GM18907 (cell line): Measurements from ENCODE around the gene BICC1.

Source experiments
- ATAC-seq: cut with Tn5 transposase; IDR thresholded peaks from one replicate; pipeline ENCODE4 v1.9.1; 2021; ENCODE audit warnings: mild to moderate bottlenecking, moderate library complexity; ENCODE audit not compliant: unreplicated experiment

BICC1 gene

GRCh38 chr10:58813573-58813972 is 300.9 kb downstream of the BICC1 start:
- ATAC-seq = no peak

GRCh38 chr10:58817201-58817846 is 304.7 kb downstream of the BICC1 start:
- no peak for ATAC-seq

- no peak for ATAC-seq
Measured at GRCh38 chr10:58818900-58819299, 306.2 kb downstream of the BICC1 start.

GRCh38 chr10:58820386-58820785 is 307.7 kb downstream of the BICC1 start:
- ATAC-seq = no peak

- ATAC-seq = no peak
Measured at GRCh38 chr10:58820861-58821751, 308.4 kb downstream of the BICC1 start.

GRCh38 chr10:58821752-58822056 is 309.0 kb downstream of the BICC1 start:
- no peak for ATAC-seq

- no peak for ATAC-seq
Measured at GRCh38 chr10:58823983-58824382, 311.3 kb downstream of the BICC1 start.

- ATAC-seq = no peak
Measured at GRCh38 chr10:58824396-58824795, 311.7 kb downstream of the BICC1 start.

GRCh38 chr10:58826694-58827093 is 314.0 kb downstream of the BICC1 start:
- ATAC-seq = no peak

- ATAC-seq = no peak
Measured at GRCh38 chr10:58827381-58827780, 314.7 kb downstream of the BICC1 start.

- ATAC-seq = no peak
Measured at GRCh38 chr10:58829839-58830238, 317.2 kb downstream of the BICC1 start.

- ATAC-seq = no peak
Measured at GRCh38 chr10:58830697-58831096, 318.0 kb downstream of the BICC1 start.

GRCh38 chr10:58833771-58834561 is 321.3 kb downstream of the BICC1 start:
- ATAC-seq = no peak

- no peak for ATAC-seq
Measured at GRCh38 chr10:58836176-58836700, 323.6 kb downstream of the BICC1 start.

- ATAC-seq = no peak
Measured at GRCh38 chr10:58836991-58837575, 324.4 kb downstream of the BICC1 start.

GRCh38 chr10:58837826-58838225 is 325.2 kb downstream of the BICC1 start:
- ATAC-seq = no peak

- ATAC-seq = no peak
Measured at GRCh38 chr10:58838561-58839208, 326.0 kb downstream of the BICC1 start.

GRCh38 chr10:58839771-58840170 is 327.1 kb downstream of the BICC1 start:
- ATAC-seq = no peak

GRCh38 chr10:58840840-58841435 is 328.3 kb downstream of the BICC1 start:
- no peak for ATAC-seq

GRCh38 chr10:58842860-58843376 is 330.2 kb downstream of the BICC1 start:
- no peak for ATAC-seq
